Posterior vena cava (tissue), 2 donors: ENCODE data around the gene SNIP1. TPM values are rescaled to one million over a fixed set of nuclear protein-coding genes. Genes with fewer than 3 reads are reported as not detected.
"Not testable (repeated sequence)": the region's sequence is repeated elsewhere in the genome, so short reads cannot be mapped to it uniquely, and the experiment has no call there.

Source experiments
- DNase-seq: peaks from one replicate; pipeline ENCODE4 v3.0.0-alpha.2; 2020; ENCODE audit warnings: low spot score
- intact Hi-C, 2 donors: fragments of 100-400 bp; cut with DNase I; formaldehyde crosslinking; loops; one replicate each; pipeline versions ENCODE4 v1.14.1 to v1.14.2; 2022 to 2023
- long read RNA-seq, 2 donors: library from polyadenylated mRNA; unstranded; transcript quantifications; one replicate each; pipeline ENCODE4 v2.0.0, GENCODE V29; 2020 to 2021
- total RNA-seq, 2 donors: library from RNA; stranded (reverse); fragmentation: NEBNext Ultra II Directional; extraction: Animal tissue kit (Norgen Biotek cat#: 25700); gene quantifications; one replicate each; pipeline ENCODE4 v1.2.1, GENCODE V29; 2021
- donor health status: DM: yes; HTN: yes; CAD: no.
- donor health status: DM: yes; HTN: yes; CAD: no.

Gene SNIP1
- 10 to 100 TPM; 11.3 to 13.9 TPM for total RNA-seq
- long read RNA-seq, donor 1, partial matches to known transcripts: 0 of 3 reads
- long read RNA-seq, donor 1, other reads (novel, unspliced or antisense): 1 of 3 reads
- long read RNA-seq, donor 2, full-length matches to known transcripts: 1 of 2 reads
- long read RNA-seq, donor 2, partial matches to known transcripts: 0 of 2 reads
- long read RNA-seq, donor 2, other reads (novel, unspliced or antisense): 1 of 2 reads

GRCh38 chr1:37553927-37554808 lies at the start of gene SNIP1:
SNIP1 (minus strand) TSS chr1:37554293; CDS start chr1:37554229, 64 bp downstream.
- DNase-seq: peak; percentile 97
- intact Hi-C loops: no loop called here

- intact Hi-C loops: loop anchor here in 1 of 2 donors (10.0 kb wide), 1 partner anchor 82 kb away; no protein-coding TSS in a partner anchor
- no peak for DNase-seq
These were observed 48.9 kb upstream of the SNIP1 start for GRCh38 chr1:37602750-37603694.

- no peak for DNase-seq
- intact Hi-C loops: loop anchor here in 1 of 2 donors (10.0 kb wide), 1 partner anchor 83 kb away; no protein-coding TSS in a partner anchor
These were observed 47.3 kb upstream of the SNIP1 start for GRCh38 chr1:37601441-37601840.

GRCh38 chr1:37599940-37600339 lies 45.8 kb upstream of the SNIP1 start:
- intact Hi-C loops: loop anchor here in 1 of 2 donors (5.0 to 10.0 kb wide), 2 partner anchors 85 to 712 kb away; no protein-coding TSS in a partner anchor
- no peak for DNase-seq

GRCh38 chr1:37596182-37596667 lies 42.1 kb upstream of the SNIP1 start:
- intact Hi-C loops: loop anchor here in 1 of 2 donors (5.0 kb wide), 1 partner anchor 716 kb away; no protein-coding TSS in a partner anchor
- no peak for DNase-seq

- DNase-seq: peak; percentile 100
- intact Hi-C loops: loop anchor here in 1 of 2 donors (5.0 kb wide), 1 partner anchor 717 kb away; no protein-coding TSS in a partner anchor
These were observed 41.5 kb upstream of the SNIP1 start, which contains the start of gene GNL2 for GRCh38 chr1:37595440-37596181. GNL2 (minus strand) TSS chr1:37595937; CDS start chr1:37595822, 115 bp downstream.

- DNase-seq: no peak
- intact Hi-C loops: no loop called here
These were observed 39.6 kb upstream of the SNIP1 start for GRCh38 chr1:37593726-37594125.

GRCh38 chr1:37588939-37589338 lies 34.8 kb upstream of the SNIP1 start:
- intact Hi-C loops: no loop called here
- no peak for DNase-seq

GRCh38 chr1:37584544-37584943 lies 30.5 kb upstream of the SNIP1 start:
- intact Hi-C loops, DNase-seq: not testable (repeated sequence)

- intact Hi-C loops: no loop called here
- no peak for DNase-seq
These were observed 21.6 kb upstream of the SNIP1 start for GRCh38 chr1:37575692-37576091.

GRCh38 chr1:37574834-37575480 lies 20.9 kb upstream of the SNIP1 start:
- DNase-seq: no peak
- intact Hi-C loops: no loop called here

GRCh38 chr1:37570528-37571334 lies 16.6 kb upstream of the SNIP1 start:
- no peak for DNase-seq
- intact Hi-C loops: no loop called here

- no peak for DNase-seq
- intact Hi-C loops: no loop called here
These were observed 12.9 kb upstream of the SNIP1 start for GRCh38 chr1:37567023-37567422.

GRCh38 chr1:37564892-37565291 lies 10.8 kb upstream of the SNIP1 start:
- intact Hi-C loops: no loop called here
- DNase-seq: no peak

- intact Hi-C loops: no loop called here
- no peak for DNase-seq
These were observed 8.9 kb upstream of the SNIP1 start for GRCh38 chr1:37562984-37563383.

- intact Hi-C loops: no loop called here
- DNase-seq: no peak
These were observed 7.3 kb upstream of the SNIP1 start for GRCh38 chr1:37561133-37562132.
